GM12878 (cell line): ENCODE data around the gene PI4KA.

Source experiments
- BMI1 ChIP-seq: fragments of 450-650 bp; IDR thresholded peaks from 2 replicates; pipeline ENCODE4 v1.6.1; 2016; ENCODE audit warnings: mild to moderate bottlenecking, moderate library complexity, borderline replicate concordance
- EGR1 ChIP-seq, 2 experiments: IDR thresholded peaks; 1 replicate in 1 of 2; 2 replicates in 1 of 2; pipeline ENCODE4 v1.6.1; 2011 to 2012; ENCODE audit warnings: low read depth in 2 of 2, low read length in 2 of 2, borderline replicate concordance in 1 of 2, mild to moderate bottlenecking in 1 of 2, moderate library complexity in 1 of 2
- NFYB ChIP-seq: IDR thresholded peaks from 2 replicates; pipeline ENCODE4 v1.6.1; 2011; ENCODE audit warnings: low read depth, mild to moderate bottlenecking, low read length, improper control_type of control experiment, moderate library complexity; ENCODE audit not compliant: insufficient read depth
- SIN3A ChIP-seq: IDR thresholded peaks from 2 replicates; pipeline ENCODE4 v1.6.1; 2012; ENCODE audit warnings: low read depth, low read length, improper control_type of control experiment
- SMAD1 ChIP-seq: fragments of 450-650 bp; IDR thresholded peaks from 2 replicates; pipeline ENCODE4 v1.6.1; 2018; ENCODE audit warnings: mild to moderate bottlenecking, low read depth; ENCODE audit not compliant: partially characterized antibody
- TF ChIP-seq, protein P1 (sequence below): IDR thresholded peaks from 2 replicates; pipeline ENCODE4 v1.6.1; 2011; ENCODE audit warnings: borderline replicate concordance, low read depth, mild to moderate bottlenecking, moderate library complexity, mixed read lengths, low read length; ENCODE audit not compliant: insufficient read depth; ENCODE audit errors: extremely low read length
- TF ChIP-seq, protein P2 (sequence below): IDR thresholded peaks from 2 replicates; pipeline ENCODE4 v1.6.1; 2012; ENCODE audit warnings: low read depth, low read length, improper control_type of control experiment

DNA sequence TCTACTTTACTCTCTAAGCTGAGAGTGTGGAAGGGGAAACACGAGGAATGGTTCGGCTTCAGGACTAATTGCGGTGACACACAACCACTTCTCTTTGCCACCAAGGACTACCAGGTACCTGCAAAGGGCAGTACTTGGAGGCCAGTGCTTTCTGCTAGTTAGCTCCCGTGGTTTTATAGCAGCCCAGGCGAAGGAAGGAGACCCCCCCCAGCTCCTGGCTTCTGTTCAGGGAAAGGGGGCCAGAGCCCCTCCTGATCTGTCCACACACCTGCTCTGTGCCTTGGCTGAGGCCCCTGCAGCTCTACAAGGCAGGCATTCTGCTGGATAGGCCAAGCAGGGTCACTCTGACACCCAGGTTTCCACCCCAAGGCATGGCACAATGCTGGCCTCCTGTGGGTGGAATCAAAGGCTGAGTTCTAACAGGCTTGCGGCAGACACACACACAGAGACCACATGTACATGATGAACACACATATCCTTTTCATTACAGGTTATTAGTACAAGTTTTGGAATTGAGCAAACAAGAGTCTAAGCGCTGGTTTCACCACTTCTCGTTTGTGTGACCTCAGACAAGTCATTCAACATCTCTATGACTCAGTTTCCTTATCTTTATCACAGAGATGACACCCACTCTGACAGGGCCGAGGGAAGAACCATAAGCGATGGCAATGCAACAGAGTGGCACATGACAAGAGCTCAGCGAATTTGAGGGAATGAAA is 77.2 kb downstream of the PI4KA start:
- TF ChIP-seq NFYB (no peak), BMI1 (no peak), SIN3A (no peak), SMAD1 (no peak), EGR1 (IDR thresholded peaks at IDR 0.05; ENCODE audit: borderline replicate concordance in 1 of 2, low read depth in 2 of 2, low read length in 2 of 2) (no peak)
- TF ChIP-seq, protein P1, sequence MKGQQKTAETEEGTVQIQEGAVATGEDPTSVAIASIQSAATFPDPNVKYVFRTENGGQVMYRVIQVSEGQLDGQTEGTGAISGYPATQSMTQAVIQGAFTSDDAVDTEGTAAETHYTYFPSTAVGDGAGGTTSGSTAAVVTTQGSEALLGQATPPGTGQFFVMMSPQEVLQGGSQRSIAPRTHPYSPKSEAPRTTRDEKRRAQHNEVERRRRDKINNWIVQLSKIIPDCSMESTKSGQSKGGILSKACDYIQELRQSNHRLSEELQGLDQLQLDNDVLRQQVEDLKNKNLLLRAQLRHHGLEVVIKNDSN: no peak
- TF ChIP-seq, protein P2, sequence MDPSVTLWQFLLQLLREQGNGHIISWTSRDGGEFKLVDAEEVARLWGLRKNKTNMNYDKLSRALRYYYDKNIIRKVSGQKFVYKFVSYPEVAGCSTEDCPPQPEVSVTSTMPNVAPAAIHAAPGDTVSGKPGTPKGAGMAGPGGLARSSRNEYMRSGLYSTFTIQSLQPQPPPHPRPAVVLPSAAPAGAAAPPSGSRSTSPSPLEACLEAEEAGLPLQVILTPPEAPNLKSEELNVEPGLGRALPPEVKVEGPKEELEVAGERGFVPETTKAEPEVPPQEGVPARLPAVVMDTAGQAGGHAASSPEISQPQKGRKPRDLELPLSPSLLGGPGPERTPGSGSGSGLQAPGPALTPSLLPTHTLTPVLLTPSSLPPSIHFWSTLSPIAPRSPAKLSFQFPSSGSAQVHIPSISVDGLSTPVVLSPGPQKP: no peak
